Measurements from ENCODE around the gene PFKM.

Gene PFKM

DNA sequence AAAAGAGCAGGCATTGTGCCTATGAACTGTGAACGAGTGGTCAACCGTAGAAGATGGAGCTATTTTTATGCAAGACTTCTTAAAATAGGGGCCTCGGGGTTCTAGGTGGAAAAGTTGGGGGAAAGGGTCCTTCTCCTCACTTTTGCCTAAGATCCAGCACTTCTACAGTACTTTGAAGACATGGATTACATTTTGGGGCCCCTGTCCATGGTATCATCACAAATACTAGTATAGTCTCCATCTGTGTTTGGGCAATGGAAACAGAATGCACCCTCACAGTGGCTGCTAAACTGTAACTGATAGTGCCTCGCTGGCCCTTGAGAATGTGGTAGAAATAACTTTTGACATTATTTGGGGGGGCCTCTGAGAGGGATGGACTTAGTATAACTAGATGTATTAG lies 58.8 kb downstream of the PFKM start:
- no peak for DNase-seq (ENCODE audit: low read depth)
- H3K4me3 ChIP-seq (replicated peaks; ENCODE audit: low read depth, low read length): no peak overlapping the region
- TF ChIP-seq, protein P1, sequence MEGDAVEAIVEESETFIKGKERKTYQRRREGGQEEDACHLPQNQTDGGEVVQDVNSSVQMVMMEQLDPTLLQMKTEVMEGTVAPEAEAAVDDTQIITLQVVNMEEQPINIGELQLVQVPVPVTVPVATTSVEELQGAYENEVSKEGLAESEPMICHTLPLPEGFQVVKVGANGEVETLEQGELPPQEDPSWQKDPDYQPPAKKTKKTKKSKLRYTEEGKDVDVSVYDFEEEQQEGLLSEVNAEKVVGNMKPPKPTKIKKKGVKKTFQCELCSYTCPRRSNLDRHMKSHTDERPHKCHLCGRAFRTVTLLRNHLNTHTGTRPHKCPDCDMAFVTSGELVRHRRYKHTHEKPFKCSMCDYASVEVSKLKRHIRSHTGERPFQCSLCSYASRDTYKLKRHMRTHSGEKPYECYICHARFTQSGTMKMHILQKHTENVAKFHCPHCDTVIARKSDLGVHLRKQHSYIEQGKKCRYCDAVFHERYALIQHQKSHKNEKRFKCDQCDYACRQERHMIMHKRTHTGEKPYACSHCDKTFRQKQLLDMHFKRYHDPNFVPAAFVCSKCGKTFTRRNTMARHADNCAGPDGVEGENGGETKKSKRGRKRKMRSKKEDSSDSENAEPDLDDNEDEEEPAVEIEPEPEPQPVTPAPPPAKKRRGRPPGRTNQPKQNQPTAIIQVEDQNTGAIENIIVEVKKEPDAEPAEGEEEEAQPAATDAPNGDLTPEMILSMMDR (IDR thresholded peaks at IDR 0.05; ENCODE audit: low read length, missing control alignments): no peak

- TF ChIP-seq, protein P1 (IDR thresholded peaks at IDR 0.05; ENCODE audit: low read length, missing control alignments): no peak
- no peak overlapping the region for H3K4me3 ChIP-seq (replicated peaks; ENCODE audit: low read depth, low read length)
- DNase-seq (ENCODE audit: low read depth): no peak
These were observed 60.3 kb downstream of the PFKM start for GRCh38 chr12:48179466-48179865.

DNA sequence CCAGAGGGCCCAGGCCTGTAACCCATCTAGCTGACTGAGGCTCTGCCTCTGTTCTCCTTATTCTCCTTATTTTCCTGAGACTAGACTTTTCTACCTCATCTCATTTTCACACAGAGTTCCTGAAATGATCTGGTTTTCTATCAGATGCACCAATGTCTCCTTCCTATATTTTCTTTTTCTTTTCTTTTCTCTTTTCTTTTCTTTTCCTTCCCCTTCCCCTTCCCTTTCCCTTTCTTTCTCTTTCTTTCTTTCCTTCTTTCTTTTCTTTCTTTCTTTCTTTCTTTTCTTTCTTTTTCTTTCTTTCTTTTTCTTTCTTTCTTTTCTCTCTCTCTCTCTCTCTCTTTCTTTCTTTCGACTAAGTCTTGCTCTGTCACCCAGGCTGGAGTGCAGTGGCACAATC lies 61.3 kb downstream of the PFKM start:
- DNase-seq (ENCODE audit: low read depth): no peak
- TF ChIP-seq, protein P1 (IDR thresholded peaks at IDR 0.05; ENCODE audit: low read length, missing control alignments): no peak
- no peak overlapping the region for H3K4me3 ChIP-seq (replicated peaks; ENCODE audit: low read depth, low read length)

DNA sequence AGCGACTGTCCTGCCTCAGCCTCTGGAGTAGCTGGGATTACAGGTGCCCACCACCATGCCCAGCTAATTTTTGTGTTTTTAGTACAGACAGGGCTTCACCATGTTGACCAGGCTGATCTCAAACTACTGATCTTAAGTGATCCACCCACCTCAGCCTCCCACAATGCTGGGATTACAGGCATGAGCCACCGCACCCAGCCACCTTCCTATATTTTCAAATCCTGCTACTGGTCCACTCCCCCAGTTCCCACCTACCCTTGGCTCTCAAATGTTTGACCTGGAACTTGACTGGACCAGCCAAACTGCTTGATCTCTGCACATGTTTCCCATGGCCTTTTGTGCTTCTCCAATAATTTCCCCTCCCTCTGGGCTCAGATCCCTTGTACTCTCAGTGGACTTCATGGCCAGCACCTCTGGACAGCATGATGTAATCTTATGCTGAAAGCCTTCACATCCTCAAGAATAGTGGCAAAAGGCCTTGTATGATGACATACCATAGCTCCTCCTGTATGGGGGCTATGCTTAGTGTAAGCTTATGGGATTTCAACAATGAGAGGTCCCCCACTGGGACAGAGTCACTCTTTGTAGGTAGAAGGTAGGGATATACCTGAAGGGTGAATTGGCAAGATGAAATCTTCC lies 61.8 kb downstream of the PFKM start:
- no peak overlapping the region for H3K4me3 ChIP-seq (replicated peaks; ENCODE audit: low read depth, low read length)
- no peak for DNase-seq (ENCODE audit: low read depth)
- TF ChIP-seq, protein P1 (IDR thresholded peaks at IDR 0.05; ENCODE audit: low read length, missing control alignments): no peak

- no peak for DNase-seq (ENCODE audit: low read depth)
- H3K4me3 ChIP-seq (replicated peaks; ENCODE audit: low read depth, low read length): peak overlapping the region; percentile 73
- TF ChIP-seq, protein P1 (IDR thresholded peaks at IDR 0.05; ENCODE audit: low read length, missing control alignments): no peak
These were observed 63.5 kb downstream of the PFKM start for GRCh38 chr12:48182631-48183030.

- H3K4me3 ChIP-seq (replicated peaks; ENCODE audit: low read depth, low read length): peak within 1 kb of the TSS; percentile 73
- DNase-seq (ENCODE audit: low read depth): peak; percentile 81
- TF ChIP-seq, protein P1 (IDR thresholded peaks at IDR 0.05; ENCODE audit: low read length, missing control alignments): peak; percentile 31
These were observed 64.1 kb downstream of the PFKM start, which contains the start of gene CCDC184 for GRCh38 chr12:48183091-48183875. CCDC184 (plus strand) TSS chr12:48183644; CDS start chr12:48184123, 479 bp downstream.
